D721Med (cell line): Measurements from ENCODE around the gene SFR1.

Experiments used
- DNase-seq: peaks from one replicate; pipeline ENCODE4 v3.0.0; 2011; ENCODE audit warnings: low spot score; ENCODE audit not compliant: insufficient read length
- FAIRE-seq: peaks from 2 replicates; lab custom pipeline; 2011; peaks lifted over from hg19 to GRCh38; lab: Jason Lieb, UNC
- CTCF ChIP-seq: IDR thresholded peaks from 2 replicates; pipeline ENCODE4 v1.5.1; 2012; ENCODE audit warnings: mild to moderate bottlenecking, control low read depth; ENCODE audit not compliant: insufficient read depth; ENCODE audit errors: missing control alignments

SFR1 gene

GRCh38 chr10:104138131-104138530 is 16.2 kb downstream of the SFR1 start:
- FAIRE-seq (no peak), DNase-seq (no peak)
- no peak for TF ChIP-seq CTCF

GRCh38 chr10:104139221-104139620 is 17.2 kb downstream of the SFR1 start:
- TF ChIP-seq CTCF, result peak; percentile 57
- DNase-seq, result no peak
- FAIRE-seq, result no peak

- no peak for TF ChIP-seq CTCF
- DNase-seq (no peak), FAIRE-seq (no peak)
Observed at GRCh38 chr10:104142081-104142480, 20.1 kb downstream of the SFR1 start.

- no peak for TF ChIP-seq CTCF
- DNase-seq (no peak), FAIRE-seq (no peak)
Observed at GRCh38 chr10:104143829-104144228, 21.9 kb downstream of the SFR1 start.

GRCh38 chr10:104144931-104145330 is 23.0 kb downstream of the SFR1 start:
- DNase-seq (no peak), FAIRE-seq (no peak)
- no peak for TF ChIP-seq CTCF

GRCh38 chr10:104146882-104147281 is 24.9 kb downstream of the SFR1 start:
- no peak for TF ChIP-seq CTCF

GRCh38 chr10:104150139-104150538 is 28.2 kb downstream of the SFR1 start:
- TF ChIP-seq CTCF, result no peak
- no peak for FAIRE-seq
- DNase-seq, result no peak

More at GRCh38 chr10:104146882-104147281, 24.9 kb downstream of the SFR1 start:
- FAIRE-seq (no peak), DNase-seq (no peak)
